RWPE2 (cell line): ENCODE results near the gene RMC1.
"Not testable (repeated sequence)": the region's sequence is repeated elsewhere in the genome, so short reads cannot be mapped to it uniquely, and the experiment has no call there.

ENCODE experiments used
- ATAC-seq: fragments of 200-7000 bp; cut with Tn5 transposase; 3 replicates; pipeline ENCODE4 v1.9.1; 2021; ENCODE audit warnings: low read depth
- DNase-seq: peaks from one replicate; pipeline ENCODE4 v3.0.0-alpha.2; 2020; ENCODE audit warnings: low spot score
- H3K27ac ChIP-seq: fragments of 450-650 bp; 2 replicates; pipeline ENCODE4 v1.5.1; 2017; ENCODE audit warnings: mild to moderate bottlenecking; ENCODE audit not compliant: poor library complexity, severe bottlenecking
- H3K27me3 ChIP-seq: fragments of 250-450 bp; sonication (Bioruptor Pico); 2 replicates; pipeline ENCODE4 v1.5.1; 2021; ENCODE audit warnings: mild to moderate bottlenecking, moderate library complexity; ENCODE audit not compliant: insufficient read depth, poor library complexity, severe bottlenecking
- H3K36me3 ChIP-seq: fragments of 250-450 bp; sonication (Bioruptor Pico); 2 replicates; pipeline ENCODE4 v1.5.1; 2020; ENCODE audit warnings: low read depth, mild to moderate bottlenecking, moderate library complexity
- H3K4me1 ChIP-seq: fragments of 250-450 bp; sonication (Bioruptor Pico); 2 replicates; pipeline ENCODE4 v1.5.1; 2021; ENCODE audit warnings: mild to moderate bottlenecking, moderate library complexity; ENCODE audit not compliant: insufficient read depth, poor library complexity, severe bottlenecking
- H3K4me3 ChIP-seq: fragments of 250-450 bp; sonication (Bioruptor Pico); 2 replicates; pipeline ENCODE4 v1.5.1; 2021; ENCODE audit warnings: mild to moderate bottlenecking, moderate library complexity; ENCODE audit not compliant: severe bottlenecking
- H3K9me3 ChIP-seq: fragments of 250-450 bp; sonication (Bioruptor Pico); 2 replicates; pipeline ENCODE4 v1.5.1; 2021; ENCODE audit warnings: mild to moderate bottlenecking, moderate library complexity; ENCODE audit not compliant: severe bottlenecking
- CTCF ChIP-seq: fragments of 450-650 bp; IDR thresholded peaks from one replicate; pipeline ENCODE4 v1.5.1; 2017; ENCODE audit warnings: mild to moderate bottlenecking, moderate library complexity; ENCODE audit not compliant: poor library complexity, severe bottlenecking

Gene RMC1

GRCh38 chr18:23573626-23574431 lies 70.5 kb downstream of the RMC1 start:
- peak overlapping the region; percentile 32 for H3K27ac ChIP-seq
- DNase-seq = no peak
- H3K36me3 ChIP-seq = peaks cover 77% of the 10 kb centered on the region
- peak; percentile 89 for ATAC-seq
- H3K9me3 ChIP-seq = no peaks in the 10 kb centered on the region
- no peak for TF ChIP-seq CTCF
- no peak overlapping the region for H3K4me3 ChIP-seq
- H3K4me1 ChIP-seq = peaks cover 14% of the 10 kb centered on the region
- H3K27me3 ChIP-seq = no peaks in the 10 kb centered on the region

GRCh38 chr18:23574611-23575308 lies 71.4 kb downstream of the RMC1 start:
- H3K27me3 ChIP-seq = no peaks in the 10 kb centered on the region
- no peak for TF ChIP-seq CTCF
- H3K9me3 ChIP-seq = no peaks in the 10 kb centered on the region
- no peak for ATAC-seq
- peak overlapping the region; percentile 32 for H3K27ac ChIP-seq
- peaks cover 74% of the 10 kb centered on the region for H3K36me3 ChIP-seq
- no peak overlapping the region for H3K4me3 ChIP-seq
- H3K4me1 ChIP-seq = peaks cover 21% of the 10 kb centered on the region
- no peak for DNase-seq

GRCh38 chr18:23575309-23575651 lies 72.0 kb downstream of the RMC1 start:
- Histone ChIP-seq H3K27ac (peak overlapping the region; percentile 32), H3K9me3 (no peaks in the 10 kb centered on the region), H3K27me3 (no peaks in the 10 kb centered on the region), H3K4me3 (no peak overlapping the region), H3K4me1 (peaks cover 25% of the 10 kb centered on the region), H3K36me3 (peaks cover 74% of the 10 kb centered on the region)
- DNase-seq = no peak
- TF ChIP-seq CTCF = no peak
- no peak; the same call in 2 of the 3 replicates for ATAC-seq

GRCh38 chr18:23577521-23577920 lies 74.2 kb downstream of the RMC1 start:
- not testable (repeated sequence) for ATAC-seq, H3K27ac ChIP-seq, H3K27me3 ChIP-seq, DNase-seq, H3K9me3 ChIP-seq, H3K4me3 ChIP-seq
- peaks cover 74% of the 10 kb centered on the region for H3K36me3 ChIP-seq
- H3K4me1 ChIP-seq = peaks cover 38% of the 10 kb centered on the region

GRCh38 chr18:23578067-23578701 lies 74.9 kb downstream of the RMC1 start:
- DNase-seq (no peak), ATAC-seq (no peak)
- peaks cover 69% of the 10 kb centered on the region for H3K36me3 ChIP-seq
- peaks cover 40% of the 10 kb centered on the region for H3K4me1 ChIP-seq
- no peaks in the 10 kb centered on the region for H3K27me3 ChIP-seq
- TF ChIP-seq CTCF = no peak
- H3K4me3 ChIP-seq = no peak overlapping the region
- no peak overlapping the region for H3K27ac ChIP-seq
- no peaks in the 10 kb centered on the region for H3K9me3 ChIP-seq
